Hepatocyte (in vitro differentiated cells): ENCODE measurements around the gene PARD3B.

ENCODE experiments used
- EZH2 ChIP-seq: fragments of 200-600 bp; sonication (generic); IDR thresholded peaks from 2 replicates; pipeline ENCODE4 v1.6.1; 2016; ENCODE audit warnings: antibody characterized with exemption, mild to moderate bottlenecking, borderline replicate concordance
- TF ChIP-seq, protein P1 (sequence below): fragments of 200-600 bp; sonication (generic); IDR thresholded peaks from 2 replicates; pipeline ENCODE4 v1.5.1; 2016; ENCODE audit warnings: antibody characterized with exemption, mild to moderate bottlenecking; ENCODE audit not compliant: poor library complexity

DNA sequence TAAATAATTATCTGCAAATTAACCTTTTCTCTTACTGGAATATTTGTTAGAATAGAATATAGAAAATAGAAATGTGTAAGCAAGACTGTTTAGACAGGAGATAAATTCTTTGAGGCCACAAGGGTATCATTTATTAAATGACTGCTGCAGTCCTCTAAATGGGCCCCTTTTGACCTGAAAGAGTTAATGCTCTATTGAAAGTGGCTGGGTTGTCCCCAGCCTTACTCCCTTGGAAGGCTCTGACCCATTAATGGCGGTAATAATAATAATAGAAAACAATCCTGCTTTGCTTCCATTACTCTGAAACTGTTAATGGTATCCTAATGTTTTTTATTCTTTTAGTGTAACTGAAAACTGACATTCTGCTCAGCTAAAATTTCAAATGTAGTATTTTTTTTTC is 739.1 kb downstream of the PARD3B start:
- TF ChIP-seq, protein P1, sequence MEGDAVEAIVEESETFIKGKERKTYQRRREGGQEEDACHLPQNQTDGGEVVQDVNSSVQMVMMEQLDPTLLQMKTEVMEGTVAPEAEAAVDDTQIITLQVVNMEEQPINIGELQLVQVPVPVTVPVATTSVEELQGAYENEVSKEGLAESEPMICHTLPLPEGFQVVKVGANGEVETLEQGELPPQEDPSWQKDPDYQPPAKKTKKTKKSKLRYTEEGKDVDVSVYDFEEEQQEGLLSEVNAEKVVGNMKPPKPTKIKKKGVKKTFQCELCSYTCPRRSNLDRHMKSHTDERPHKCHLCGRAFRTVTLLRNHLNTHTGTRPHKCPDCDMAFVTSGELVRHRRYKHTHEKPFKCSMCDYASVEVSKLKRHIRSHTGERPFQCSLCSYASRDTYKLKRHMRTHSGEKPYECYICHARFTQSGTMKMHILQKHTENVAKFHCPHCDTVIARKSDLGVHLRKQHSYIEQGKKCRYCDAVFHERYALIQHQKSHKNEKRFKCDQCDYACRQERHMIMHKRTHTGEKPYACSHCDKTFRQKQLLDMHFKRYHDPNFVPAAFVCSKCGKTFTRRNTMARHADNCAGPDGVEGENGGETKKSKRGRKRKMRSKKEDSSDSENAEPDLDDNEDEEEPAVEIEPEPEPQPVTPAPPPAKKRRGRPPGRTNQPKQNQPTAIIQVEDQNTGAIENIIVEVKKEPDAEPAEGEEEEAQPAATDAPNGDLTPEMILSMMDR, result no peak
- TF ChIP-seq EZH2, result no peak
